Measurements from ENCODE around the gene KCNA2.

Gene KCNA2

GRCh38 chr1:110601332-110601731 lies 4.8 kb downstream of the KCNA2 start:
- peaks cover 0 to 2% of the 10 kb centered on the region in 2 donors for H3K36me3 ChIP-seq (ENCODE audit: control insufficient read depth in 2 of 2, insufficient read depth in 2 of 2, low read length in 2 of 2)
- H3K4me3 ChIP-seq (ENCODE audit: low read length in 2 of 2) = no peak overlapping the region
- H3K9me3 ChIP-seq (ENCODE audit: control insufficient read depth in 2 of 2, low read length in 2 of 2) = no peaks in the 10 kb centered on the region
- H3K27ac ChIP-seq (ENCODE audit: low read length) = no peak overlapping the region
- H3K27me3 ChIP-seq (ENCODE audit: control insufficient read depth in 1 of 2, insufficient read depth in 2 of 2, low read length in 2 of 2) = no peaks in the 10 kb centered on the region
- peaks cover 12% of the 10 kb centered on the region for H3K4me1 ChIP-seq (ENCODE audit: control insufficient read depth, insufficient read depth, low read length)
- H3K9ac ChIP-seq (ENCODE audit: low read length in 2 of 2) = no peak overlapping the region

- Histone ChIP-seq H3K4me3 (ENCODE audit: low read length in 2 of 2) (no peak overlapping the region), H3K9ac (ENCODE audit: low read length in 2 of 2) (no peak overlapping the region), H3K27ac (ENCODE audit: low read length) (no peak overlapping the region)
These were observed 5.4 kb downstream of the KCNA2 start for GRCh38 chr1:110600716-110601115.

GRCh38 chr1:110597966-110598365 lies 8.2 kb downstream of the KCNA2 start:
- no peaks in the 10 kb centered on the region for H3K9me3 ChIP-seq (ENCODE audit: control insufficient read depth in 2 of 2, low read length in 2 of 2)
- no peak overlapping the region for H3K9ac ChIP-seq (ENCODE audit: low read length in 2 of 2)
- no peak overlapping the region for H3K4me3 ChIP-seq (ENCODE audit: low read length in 2 of 2)
- no peaks in the 10 kb centered on the region for H3K27me3 ChIP-seq (ENCODE audit: control insufficient read depth in 1 of 2, insufficient read depth in 2 of 2, low read length in 2 of 2)
- no peaks in the 10 kb centered on the region for H3K4me1 ChIP-seq (ENCODE audit: control insufficient read depth, insufficient read depth, low read length)
- H3K27ac ChIP-seq (ENCODE audit: low read length) = no peak overlapping the region
- H3K36me3 ChIP-seq (ENCODE audit: control insufficient read depth in 2 of 2, insufficient read depth in 2 of 2, low read length in 2 of 2) = no peaks in the 10 kb centered on the region

More at GRCh38 chr1:110600716-110601115, 5.4 kb downstream of the KCNA2 start:
- Histone ChIP-seq H3K9me3 (ENCODE audit: control insufficient read depth in 2 of 2, low read length in 2 of 2) (no peaks in the 10 kb centered on the region), H3K4me1 (ENCODE audit: control insufficient read depth, insufficient read depth, low read length) (peaks cover 8% of the 10 kb centered on the region), H3K36me3 (ENCODE audit: control insufficient read depth in 2 of 2, insufficient read depth in 2 of 2, low read length in 2 of 2) (peaks cover 0 to 2% of the 10 kb centered on the region in 2 donors), H3K27me3 (ENCODE audit: control insufficient read depth in 1 of 2, insufficient read depth in 2 of 2, low read length in 2 of 2) (no peaks in the 10 kb centered on the region)

GRCh38 chr1:110596312-110596711 lies 9.8 kb downstream of the KCNA2 start:
- Histone ChIP-seq H3K9me3 (ENCODE audit: control insufficient read depth in 2 of 2, low read length in 2 of 2) (no peaks in the 10 kb centered on the region), H3K36me3 (ENCODE audit: control insufficient read depth in 2 of 2, insufficient read depth in 2 of 2, low read length in 2 of 2) (no peaks in the 10 kb centered on the region), H3K27me3 (ENCODE audit: control insufficient read depth in 1 of 2, insufficient read depth in 2 of 2, low read length in 2 of 2) (no peaks in the 10 kb centered on the region), H3K9ac (ENCODE audit: low read length in 2 of 2) (no peak overlapping the region), H3K4me3 (ENCODE audit: low read length in 2 of 2) (no peak overlapping the region), H3K4me1 (ENCODE audit: control insufficient read depth, insufficient read depth, low read length) (no peaks in the 10 kb centered on the region), H3K27ac (ENCODE audit: low read length) (no peak overlapping the region)

GRCh38 chr1:110595353-110595710 lies 10.8 kb downstream of the KCNA2 start:
- no peak overlapping the region for H3K9ac ChIP-seq (ENCODE audit: low read length in 2 of 2)
- H3K4me3 ChIP-seq (ENCODE audit: low read length in 2 of 2) = no peak overlapping the region
- H3K27ac ChIP-seq (ENCODE audit: low read length) = no peak overlapping the region
- no peaks in the 10 kb centered on the region for H3K9me3 ChIP-seq (ENCODE audit: control insufficient read depth in 2 of 2, low read length in 2 of 2)
- H3K27me3 ChIP-seq (ENCODE audit: control insufficient read depth in 1 of 2, insufficient read depth in 2 of 2, low read length in 2 of 2) = no peaks in the 10 kb centered on the region
- no peaks in the 10 kb centered on the region for H3K4me1 ChIP-seq (ENCODE audit: control insufficient read depth, insufficient read depth, low read length)
- H3K36me3 ChIP-seq (ENCODE audit: control insufficient read depth in 2 of 2, insufficient read depth in 2 of 2, low read length in 2 of 2) = no peaks in the 10 kb centered on the region

- Histone ChIP-seq H3K9me3 (ENCODE audit: control insufficient read depth in 2 of 2, low read length in 2 of 2) (no peaks in the 10 kb centered on the region), H3K27me3 (ENCODE audit: control insufficient read depth in 1 of 2, insufficient read depth in 2 of 2, low read length in 2 of 2) (no peaks in the 10 kb centered on the region), H3K27ac (ENCODE audit: low read length) (no peak overlapping the region), H3K36me3 (ENCODE audit: control insufficient read depth in 2 of 2, insufficient read depth in 2 of 2, low read length in 2 of 2) (no peaks in the 10 kb centered on the region), H3K9ac (ENCODE audit: low read length in 2 of 2) (no peak overlapping the region), H3K4me1 (ENCODE audit: control insufficient read depth, insufficient read depth, low read length) (no peaks in the 10 kb centered on the region), H3K4me3 (ENCODE audit: low read length in 2 of 2) (no peak overlapping the region)
These were observed 11.5 kb downstream of the KCNA2 start for GRCh38 chr1:110594456-110595352.

GRCh38 chr1:110593902-110594301 lies 12.3 kb downstream of the KCNA2 start:
- no peaks in the 10 kb centered on the region for H3K36me3 ChIP-seq (ENCODE audit: control insufficient read depth in 2 of 2, insufficient read depth in 2 of 2, low read length in 2 of 2)
- no peak overlapping the region for H3K9ac ChIP-seq (ENCODE audit: low read length in 2 of 2)
- no peak overlapping the region for H3K4me3 ChIP-seq (ENCODE audit: low read length in 2 of 2)
- H3K4me1 ChIP-seq (ENCODE audit: control insufficient read depth, insufficient read depth, low read length) = no peaks in the 10 kb centered on the region
- no peaks in the 10 kb centered on the region for H3K9me3 ChIP-seq (ENCODE audit: control insufficient read depth in 2 of 2, low read length in 2 of 2)
- H3K27me3 ChIP-seq (ENCODE audit: control insufficient read depth in 1 of 2, insufficient read depth in 2 of 2, low read length in 2 of 2) = no peaks in the 10 kb centered on the region
- no peak overlapping the region for H3K27ac ChIP-seq (ENCODE audit: low read length)

- Histone ChIP-seq H3K4me3 (ENCODE audit: low read length in 2 of 2) (no peak overlapping the region), H3K9me3 (ENCODE audit: control insufficient read depth in 2 of 2, low read length in 2 of 2) (no peaks in the 10 kb centered on the region), H3K27me3 (ENCODE audit: control insufficient read depth in 1 of 2, insufficient read depth in 2 of 2, low read length in 2 of 2) (no peaks in the 10 kb centered on the region), H3K4me1 (ENCODE audit: control insufficient read depth, insufficient read depth, low read length) (no peaks in the 10 kb centered on the region), H3K9ac (ENCODE audit: low read length in 2 of 2) (no peak overlapping the region), H3K27ac (ENCODE audit: low read length) (no peak overlapping the region), H3K36me3 (ENCODE audit: control insufficient read depth in 2 of 2, insufficient read depth in 2 of 2, low read length in 2 of 2) (no peaks in the 10 kb centered on the region)
These were observed 14.2 kb downstream of the KCNA2 start for GRCh38 chr1:110591956-110592355.

GRCh38 chr1:110588991-110589390 lies 17.2 kb downstream of the KCNA2 start:
- H3K9ac ChIP-seq (ENCODE audit: low read length in 2 of 2) = no peak overlapping the region
- H3K27ac ChIP-seq (ENCODE audit: low read length) = no peak overlapping the region
- H3K27me3 ChIP-seq (ENCODE audit: control insufficient read depth in 1 of 2, insufficient read depth in 2 of 2, low read length in 2 of 2) = no peaks in the 10 kb centered on the region
- H3K4me1 ChIP-seq (ENCODE audit: control insufficient read depth, insufficient read depth, low read length) = no peaks in the 10 kb centered on the region
- H3K9me3 ChIP-seq (ENCODE audit: control insufficient read depth in 2 of 2, low read length in 2 of 2) = no peaks in the 10 kb centered on the region
- H3K4me3 ChIP-seq (ENCODE audit: low read length in 2 of 2) = no peak overlapping the region
- no peaks in the 10 kb centered on the region for H3K36me3 ChIP-seq (ENCODE audit: control insufficient read depth in 2 of 2, insufficient read depth in 2 of 2, low read length in 2 of 2)

- Histone ChIP-seq H3K27ac (ENCODE audit: low read length) (no peak overlapping the region), H3K4me1 (ENCODE audit: control insufficient read depth, insufficient read depth, low read length) (no peaks in the 10 kb centered on the region), H3K36me3 (ENCODE audit: control insufficient read depth in 2 of 2, insufficient read depth in 2 of 2, low read length in 2 of 2) (no peaks in the 10 kb centered on the region), H3K9ac (ENCODE audit: low read length in 2 of 2) (no peak overlapping the region), H3K9me3 (ENCODE audit: control insufficient read depth in 2 of 2, low read length in 2 of 2) (no peaks in the 10 kb centered on the region), H3K27me3 (ENCODE audit: control insufficient read depth in 1 of 2, insufficient read depth in 2 of 2, low read length in 2 of 2) (no peaks in the 10 kb centered on the region), H3K4me3 (ENCODE audit: low read length in 2 of 2) (no peak overlapping the region)
These were observed 17.7 kb downstream of the KCNA2 start for GRCh38 chr1:110588486-110588885.

- Histone ChIP-seq H3K9ac (ENCODE audit: low read length in 2 of 2) (no peak overlapping the region), H3K36me3 (ENCODE audit: control insufficient read depth in 2 of 2, insufficient read depth in 2 of 2, low read length in 2 of 2) (no peaks in the 10 kb centered on the region), H3K4me1 (ENCODE audit: control insufficient read depth, insufficient read depth, low read length) (peaks cover 1% of the 10 kb centered on the region), H3K4me3 (ENCODE audit: low read length in 2 of 2) (no peak overlapping the region), H3K9me3 (ENCODE audit: control insufficient read depth in 2 of 2, low read length in 2 of 2) (no peaks in the 10 kb centered on the region), H3K27ac (ENCODE audit: low read length) (no peak overlapping the region), H3K27me3 (ENCODE audit: control insufficient read depth in 1 of 2, insufficient read depth in 2 of 2, low read length in 2 of 2) (no peaks in the 10 kb centered on the region)
These were observed 18.3 kb downstream of the KCNA2 start for GRCh38 chr1:110587906-110588305.
